ENCODE measurements around the gene LPAR1. TPM values are rescaled to one million over a fixed set of nuclear protein-coding genes. Genes with fewer than 3 reads are reported as not detected.
A peak's percentile ranks its signal among the peaks of the same experiment; 100 is the strongest.
"Not testable (repeated sequence)": the region's sequence is repeated elsewhere in the genome, so short reads cannot be mapped to it uniquely, and the experiment has no call there.

LPAR1 gene
- polyA plus RNA-seq (2013, experiment 1 of 2; ENCODE audit: insufficient read length) = 51.6 TPM
- 54.9 TPM for polyA plus RNA-seq (2013, experiment 2 of 2; ENCODE audit: insufficient read length)

GRCh38 chr9:111038331-111039230 is at the start of gene LPAR1:
TSS of gene LPAR1 (minus strand) at chr9:111038470. CDS start at chr9:110972117, 66,353 bp downstream.
- DNase-seq = peak; percentile 74

GRCh38 chr9:111078391-111079038 is 40.2 kb upstream of the LPAR1 start:
- no peak for DNase-seq

GRCh38 chr9:111076519-111076918 is 38.2 kb upstream of the LPAR1 start:
- DNase-seq = no peak

GRCh38 chr9:111076042-111076441 is 37.8 kb upstream of the LPAR1 start:
- DNase-seq = no peak

- no peak for DNase-seq
These were observed 36.1 kb upstream of the LPAR1 start for GRCh38 chr9:111074395-111074794.

- no peak for DNase-seq
These were observed 30.9 kb upstream of the LPAR1 start for GRCh38 chr9:111069183-111069582.

- DNase-seq = peak; percentile 37
These were observed 30.5 kb upstream of the LPAR1 start for GRCh38 chr9:111068771-111069170.

- DNase-seq = peak; percentile 19
These were observed 30.1 kb upstream of the LPAR1 start for GRCh38 chr9:111068383-111068730.

- peak; percentile 33 for DNase-seq
These were observed 28.2 kb upstream of the LPAR1 start for GRCh38 chr9:111066468-111066867.

GRCh38 chr9:111065414-111065813 is 27.1 kb upstream of the LPAR1 start:
- no peak for DNase-seq

GRCh38 chr9:111064160-111064837 is 26.0 kb upstream of the LPAR1 start:
- no peak for DNase-seq

- DNase-seq = no peak
These were observed 25.1 kb upstream of the LPAR1 start for GRCh38 chr9:111063332-111063731.

GRCh38 chr9:111058166-111058565 is 19.9 kb upstream of the LPAR1 start:
- DNase-seq = no peak

GRCh38 chr9:111056538-111056937 is 18.3 kb upstream of the LPAR1 start:
- DNase-seq = peak; percentile 59

GRCh38 chr9:111052791-111053190 is 14.5 kb upstream of the LPAR1 start:
- peak; percentile 75 for DNase-seq

GRCh38 chr9:111051400-111051799 is 13.1 kb upstream of the LPAR1 start:
- no peak for DNase-seq

- DNase-seq = peak; percentile 38
These were observed 12.5 kb upstream of the LPAR1 start for GRCh38 chr9:111050819-111051218.

GRCh38 chr9:111047287-111047686 is 9.0 kb upstream of the LPAR1 start:
- not testable (repeated sequence) for DNase-seq

- no peak for DNase-seq
These were observed 3.6 kb upstream of the LPAR1 start for GRCh38 chr9:111041902-111042301.

GRCh38 chr9:111040494-111040893 is 2.2 kb upstream of the LPAR1 start:
- no peak for DNase-seq

GRCh38 chr9:111039231-111039906 is 1.1 kb upstream of the LPAR1 start:
- DNase-seq = no peak

- peak; percentile 46 for DNase-seq
These were observed 451 bp downstream of the LPAR1 start for GRCh38 chr9:111037708-111038330.

All from fibroblast of skin of scalp (primary cell).